ENCODE results near the gene PLXNA4.

PLXNA4 gene

DNA sequence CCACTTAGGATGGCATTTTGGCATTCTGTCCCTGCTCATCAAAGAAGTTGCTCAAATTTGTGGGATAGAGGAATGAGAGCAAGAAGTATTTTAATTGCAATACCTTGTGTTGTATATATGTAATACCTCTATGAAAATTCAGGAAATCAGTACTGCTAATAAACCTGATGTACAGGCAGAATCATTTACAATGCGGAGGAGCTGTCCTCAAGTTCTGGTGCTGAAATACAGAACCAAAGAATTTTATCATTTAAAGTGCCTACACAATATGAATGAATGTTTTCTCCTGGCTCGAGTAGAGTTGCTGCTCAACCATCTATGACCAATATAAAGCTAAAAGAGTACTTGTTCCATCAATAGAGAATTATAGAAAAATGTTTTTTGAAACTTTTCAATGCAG, 305.8 kb downstream of the PLXNA4 start:
- no peak for DNase-seq (ENCODE audit: low spot score)

DNA sequence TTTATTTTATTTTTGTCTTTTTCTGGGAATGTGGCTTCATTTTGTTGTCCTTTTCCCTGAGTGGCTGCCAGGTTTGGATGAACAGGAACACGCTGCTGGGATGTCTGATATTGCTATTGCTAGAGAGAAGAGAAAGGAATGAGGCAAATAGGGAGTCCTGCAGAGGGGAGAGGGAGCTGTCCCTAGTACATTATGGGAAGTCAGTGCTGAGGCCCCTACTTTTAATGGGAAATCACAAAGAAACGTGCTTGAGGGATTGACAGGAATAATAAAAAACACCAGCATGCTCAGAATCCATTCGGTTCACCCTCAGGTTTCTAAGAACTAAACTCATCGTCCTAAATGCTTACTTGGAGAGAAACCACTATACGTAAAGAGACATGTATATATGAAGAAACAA, 306.6 kb downstream of the PLXNA4 start:
- DNase-seq (ENCODE audit: low spot score), result no peak

DNA sequence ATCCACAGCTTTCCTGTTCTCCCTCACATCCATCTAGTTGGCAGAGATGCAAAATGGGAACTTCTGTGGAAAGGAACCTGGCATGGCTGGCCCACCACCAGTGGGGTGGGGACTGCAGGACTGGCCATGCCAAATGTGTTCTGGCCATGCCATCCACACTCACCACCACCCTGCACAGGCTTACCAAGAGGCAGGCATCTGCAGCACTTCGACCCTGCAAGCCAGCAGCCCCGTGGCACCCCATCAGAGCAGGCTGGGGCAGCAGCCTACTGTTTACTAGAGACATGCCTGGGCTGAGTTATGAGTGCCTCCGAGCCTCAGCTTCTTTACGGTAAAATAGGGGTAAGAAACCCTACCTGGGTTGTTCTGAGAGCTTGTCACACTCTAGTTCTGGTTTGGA, 313.1 kb downstream of the PLXNA4 start:
- no peak for DNase-seq (ENCODE audit: low spot score)

DNA sequence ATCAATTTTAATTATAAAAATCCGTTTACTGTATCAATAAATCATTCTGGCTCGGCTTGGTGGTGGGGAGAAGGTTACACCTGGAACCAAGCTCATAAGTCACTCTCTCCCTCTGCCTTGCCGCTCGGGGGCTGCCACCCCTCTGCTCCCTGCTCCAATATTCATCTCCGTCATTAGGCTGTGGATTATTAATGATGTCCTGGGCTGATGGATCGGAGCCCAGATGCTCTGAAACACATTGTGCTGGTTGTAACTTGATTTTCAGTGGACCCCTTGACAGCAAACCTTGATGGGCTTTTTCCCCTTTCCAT, 314.2 kb downstream of the PLXNA4 start:
- DNase-seq (ENCODE audit: low spot score), result no peak

DNA sequence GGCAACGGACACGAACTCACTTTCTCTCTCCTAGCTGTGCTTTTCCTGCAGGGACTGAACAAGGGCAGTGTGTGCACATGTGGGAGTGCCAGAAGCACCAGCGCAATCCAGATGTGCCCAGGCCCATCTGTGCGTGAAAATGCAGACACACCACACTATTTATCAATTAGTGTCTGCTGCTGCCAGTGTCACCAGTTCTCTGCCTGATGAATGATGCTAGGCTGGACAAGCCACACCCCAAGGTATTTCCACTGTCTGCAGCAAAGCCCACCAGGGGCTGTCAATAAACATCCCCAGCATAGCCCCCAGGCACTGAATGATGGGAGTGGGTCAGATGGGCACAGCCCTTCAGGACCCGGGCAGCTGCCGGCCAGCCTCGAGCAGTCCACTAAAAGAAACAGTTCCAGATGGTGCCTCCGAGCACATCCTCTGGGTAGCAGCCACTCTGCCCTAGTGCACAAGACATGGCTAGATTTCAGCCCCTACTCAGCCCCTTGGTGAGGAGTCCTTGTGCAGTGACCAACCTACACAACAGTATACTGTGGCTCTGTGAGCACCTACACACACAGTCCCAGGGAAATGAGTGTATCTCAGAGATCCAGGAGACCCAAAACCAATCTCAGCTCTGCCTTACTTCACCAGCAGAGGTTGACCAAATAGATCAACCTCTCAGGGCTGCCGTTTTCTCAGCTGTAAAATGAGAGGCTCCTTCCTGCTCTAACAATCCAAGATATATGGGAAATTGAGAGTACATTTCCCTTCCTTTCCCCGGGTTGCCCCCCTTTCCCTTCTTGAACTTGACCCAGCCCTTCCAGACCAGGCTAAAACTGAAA, 314.7 kb downstream of the PLXNA4 start:
- no peak for DNase-seq (ENCODE audit: low spot score)

DNA sequence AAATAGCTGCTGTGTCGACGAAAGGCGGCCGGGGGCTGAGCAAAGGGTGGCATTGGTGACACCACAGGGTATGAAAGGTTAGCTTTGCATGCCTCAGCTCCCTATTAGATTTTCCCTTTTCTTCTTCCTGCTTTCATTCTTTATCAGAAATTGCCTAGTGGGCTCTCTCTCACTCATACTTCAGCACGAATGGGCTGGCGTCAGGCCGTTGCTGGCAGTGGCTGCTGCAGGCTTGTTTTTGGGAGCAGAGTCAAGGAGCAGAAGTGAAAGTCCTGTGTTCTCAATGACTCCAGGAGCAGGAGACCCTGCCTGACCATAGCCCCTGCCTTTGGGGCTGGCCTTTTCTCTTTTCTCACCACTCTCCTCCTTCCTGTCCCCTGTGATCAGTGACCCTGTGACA, 318.0 kb downstream of the PLXNA4 start:
- DNase-seq (ENCODE audit: low spot score), result no peak

DNA sequence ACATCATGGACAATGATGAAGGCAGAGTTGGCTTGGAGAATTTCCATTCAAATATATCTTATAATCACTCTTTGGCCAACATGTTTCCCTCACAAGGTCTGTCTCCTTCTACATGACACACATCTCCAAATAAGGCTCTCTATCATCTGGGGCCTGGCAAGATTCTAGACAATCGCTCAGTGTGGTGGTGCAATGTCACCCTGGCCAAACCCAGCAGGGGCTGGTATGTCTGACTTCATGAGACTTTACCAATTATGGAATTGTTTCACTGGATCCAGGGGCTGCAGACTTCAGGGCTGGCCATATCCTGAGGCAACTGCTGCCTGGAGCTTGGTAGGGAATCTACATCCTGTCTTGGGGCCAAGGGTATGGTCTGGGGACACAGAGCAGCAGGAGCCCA, 319.0 kb downstream of the PLXNA4 start:
- DNase-seq (ENCODE audit: low spot score), result no peak

DNA sequence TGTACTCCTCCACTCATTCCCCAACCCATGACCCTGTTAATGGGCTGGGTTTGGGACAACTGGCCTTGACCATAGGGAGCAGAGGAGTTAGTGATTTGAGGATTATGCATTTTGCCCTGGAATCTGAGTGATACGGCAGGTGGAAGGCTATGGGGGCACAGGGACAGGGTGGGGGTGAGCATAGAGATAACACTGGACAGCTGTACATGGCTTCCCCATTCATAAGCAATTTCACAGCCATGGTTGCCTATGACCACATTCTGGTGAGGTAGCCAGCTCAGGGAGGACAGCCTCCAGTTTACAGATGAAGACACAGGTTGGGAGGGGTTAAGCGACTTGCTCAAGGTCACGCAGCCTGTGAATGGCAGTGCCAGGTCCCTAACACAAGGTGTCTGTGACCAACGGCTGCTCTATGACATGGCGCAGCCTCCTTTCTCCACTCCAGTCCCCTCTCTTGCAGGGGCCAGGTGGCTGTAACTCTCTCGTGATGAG, 319.5 kb downstream of the PLXNA4 start:
- no peak for DNase-seq (ENCODE audit: low spot score)

DNA sequence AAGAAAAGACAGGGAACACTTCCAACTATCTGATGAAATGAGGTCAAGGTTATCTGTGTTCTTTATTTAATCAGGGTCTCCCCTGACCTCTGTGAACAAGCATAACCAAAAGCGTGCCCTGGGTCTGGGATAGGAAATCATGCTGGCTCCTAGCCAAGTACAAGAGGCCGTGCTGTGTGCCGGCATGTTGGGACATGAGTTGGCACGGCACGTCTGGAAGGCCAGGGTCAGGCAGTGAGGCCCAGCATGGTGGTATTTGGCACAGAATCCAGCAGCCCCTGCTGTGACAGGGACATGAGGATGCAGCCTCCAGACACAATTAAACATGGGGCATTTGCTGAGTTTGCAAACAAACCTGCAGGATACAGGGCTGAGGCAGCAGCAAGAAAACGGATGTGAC, 320.4 kb downstream of the PLXNA4 start:
- no peak for DNase-seq (ENCODE audit: low spot score)

DNA sequence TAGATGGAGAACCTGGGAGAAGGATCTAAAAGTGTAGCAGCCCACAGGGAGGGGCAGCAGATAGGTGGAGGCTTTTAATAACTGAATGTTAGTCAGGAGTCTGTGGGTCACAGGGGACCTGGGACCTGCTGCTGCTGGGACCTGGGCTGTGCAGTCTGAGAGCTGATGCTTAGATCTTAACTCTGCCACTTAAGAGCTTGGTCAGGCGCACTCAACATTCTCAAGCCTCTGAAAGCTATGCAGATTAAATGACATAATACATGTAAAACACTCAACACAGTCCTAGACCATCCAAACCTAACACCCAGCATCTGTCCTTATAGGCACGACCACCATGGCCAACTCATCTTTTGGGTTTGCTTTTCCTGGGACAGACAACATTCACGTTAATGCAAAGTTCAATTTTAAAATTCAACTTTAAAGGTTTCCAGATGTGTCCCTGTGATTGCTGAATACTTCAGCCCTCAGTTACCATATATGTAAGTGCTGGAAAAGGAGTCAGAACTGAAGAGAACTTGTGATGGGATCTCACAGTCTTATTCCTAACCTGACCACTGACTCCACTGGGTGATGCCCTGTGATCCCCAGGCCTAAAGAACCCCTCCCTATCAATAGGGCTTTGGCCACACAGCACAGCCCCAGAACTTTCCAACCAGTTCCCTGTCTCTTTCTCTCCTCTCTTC, 321.0 kb downstream of the PLXNA4 start:
- DNase-seq (ENCODE audit: low spot score), result no peak

DNA sequence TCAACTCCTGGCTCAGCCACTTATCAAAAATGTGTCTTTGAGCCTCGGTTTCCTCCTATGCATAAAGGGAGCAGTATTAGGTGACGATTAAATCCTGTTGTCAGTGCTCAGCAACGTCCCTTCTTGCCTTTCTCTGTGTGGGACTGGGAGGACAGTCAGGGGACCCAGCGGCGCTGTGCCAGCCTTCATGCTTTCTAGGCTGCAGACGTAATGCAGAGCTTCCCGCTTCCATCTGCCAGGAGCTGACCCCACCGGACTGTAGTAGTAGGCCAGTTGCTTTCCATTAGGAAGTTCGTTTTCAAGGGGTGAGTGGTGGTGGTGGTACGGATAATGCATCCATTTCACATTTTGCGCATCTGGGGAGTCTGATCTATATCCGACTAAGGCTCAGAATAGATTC, 321.8 kb downstream of the PLXNA4 start:
- DNase-seq (ENCODE audit: low spot score), result no peak

DNA sequence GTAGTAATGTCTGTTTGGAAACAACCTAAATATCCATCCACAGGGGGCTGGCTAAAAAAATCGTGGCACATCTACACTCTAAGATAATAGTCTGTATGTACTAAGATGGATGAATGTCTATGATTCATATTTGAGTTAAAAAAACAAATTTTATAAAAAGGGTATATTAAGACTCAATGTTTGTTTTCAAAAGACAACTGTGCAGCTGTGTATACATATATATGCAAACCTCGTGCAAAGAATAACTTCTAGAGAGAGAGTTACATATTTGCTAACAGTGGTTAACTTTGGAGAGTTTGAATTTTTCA, 323.5 kb downstream of the PLXNA4 start:
- no peak for DNase-seq (ENCODE audit: low spot score)

DNA sequence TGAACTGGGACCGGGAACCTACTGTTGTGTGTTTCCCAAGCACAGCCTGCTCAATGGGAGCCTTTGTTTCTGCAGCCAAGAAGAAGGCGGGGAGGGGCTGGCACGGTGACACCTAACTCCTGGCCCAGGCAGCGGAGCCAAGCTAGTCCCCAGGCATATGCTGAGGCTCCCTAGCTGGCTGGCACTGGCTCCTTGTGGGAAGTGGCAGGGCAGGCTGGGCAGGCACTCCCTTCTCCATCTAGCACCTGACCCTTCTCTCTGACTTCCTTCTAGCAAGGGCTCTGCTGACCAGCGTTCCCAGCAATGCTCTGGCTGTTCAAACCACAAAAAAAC, 325.0 kb downstream of the PLXNA4 start:
- DNase-seq (ENCODE audit: low spot score), result no peak

DNA sequence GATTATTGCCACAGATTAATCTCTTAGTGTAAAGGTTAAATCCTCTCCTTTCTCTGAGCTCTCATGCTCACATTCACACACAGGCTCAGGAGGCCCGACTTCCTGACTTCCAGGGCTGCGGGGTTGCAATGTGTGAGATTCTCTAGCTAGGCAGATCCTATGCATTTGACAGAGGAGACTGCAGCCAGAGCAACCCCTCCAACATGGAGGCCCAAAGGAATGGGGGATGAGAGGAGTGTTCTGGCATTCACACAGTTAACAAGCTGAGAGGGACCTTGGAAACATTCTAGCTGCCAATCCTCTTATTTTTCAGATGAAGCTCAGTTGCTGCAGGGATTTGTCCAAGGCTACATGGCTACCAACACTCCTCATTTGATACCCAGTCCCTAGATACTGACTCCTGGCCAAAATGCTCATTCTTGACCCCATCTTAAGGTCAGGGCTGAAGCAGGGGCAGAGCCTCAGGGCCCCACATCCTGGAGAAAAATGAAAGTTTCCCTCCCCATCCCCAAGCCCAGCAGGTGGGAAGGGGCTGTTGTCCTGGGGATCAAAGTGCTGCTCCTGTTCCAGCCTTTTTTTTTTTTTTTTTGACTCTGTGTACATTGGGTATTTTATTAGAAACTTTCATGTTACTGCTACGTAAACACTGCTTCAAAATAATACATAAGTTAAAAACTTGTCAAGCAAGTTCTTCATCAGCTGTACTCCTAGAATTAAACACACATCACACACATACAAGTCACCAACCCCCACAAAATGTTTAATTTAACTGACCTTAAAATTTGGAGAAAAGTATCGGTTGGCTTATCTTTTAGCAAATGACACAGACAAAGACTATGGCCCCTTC, 325.6 kb downstream of the PLXNA4 start:
- no peak for DNase-seq (ENCODE audit: low spot score)

DNA sequence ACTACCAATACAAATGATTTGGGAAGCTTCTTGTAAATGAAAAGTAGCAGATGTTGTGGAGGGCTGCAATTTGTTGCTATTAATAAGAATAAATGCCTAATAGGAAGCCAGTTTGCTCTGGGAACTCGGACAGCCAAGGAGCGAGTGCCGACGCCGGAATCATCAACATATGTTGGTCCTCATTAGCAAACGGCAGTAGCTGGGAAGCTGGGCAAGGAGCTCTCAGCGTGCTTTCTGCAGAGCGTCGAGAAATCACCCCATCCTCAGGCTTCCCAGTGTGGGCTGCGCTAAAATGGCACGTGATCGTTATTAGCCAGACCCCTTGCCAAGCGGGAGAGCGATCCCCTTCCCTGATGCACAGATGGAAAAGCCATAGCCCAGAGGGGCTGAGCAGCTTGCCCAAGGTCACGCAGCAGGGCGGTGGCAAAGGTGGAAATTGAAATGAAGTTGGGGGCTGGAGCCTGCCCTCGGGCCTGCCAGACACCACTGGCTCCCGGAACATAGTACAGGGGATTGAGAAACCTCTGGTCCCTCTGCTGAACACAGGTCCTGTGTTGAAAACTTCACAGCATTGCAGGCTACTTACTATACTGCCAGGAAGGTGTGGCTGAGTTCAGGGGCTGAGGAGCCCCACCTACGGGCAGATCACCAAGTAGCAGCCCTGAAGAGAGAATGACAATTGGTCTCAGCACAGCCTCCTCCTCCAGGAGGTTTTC, 326.9 kb downstream of the PLXNA4 start:
- DNase-seq (ENCODE audit: low spot score), result no peak

DNA sequence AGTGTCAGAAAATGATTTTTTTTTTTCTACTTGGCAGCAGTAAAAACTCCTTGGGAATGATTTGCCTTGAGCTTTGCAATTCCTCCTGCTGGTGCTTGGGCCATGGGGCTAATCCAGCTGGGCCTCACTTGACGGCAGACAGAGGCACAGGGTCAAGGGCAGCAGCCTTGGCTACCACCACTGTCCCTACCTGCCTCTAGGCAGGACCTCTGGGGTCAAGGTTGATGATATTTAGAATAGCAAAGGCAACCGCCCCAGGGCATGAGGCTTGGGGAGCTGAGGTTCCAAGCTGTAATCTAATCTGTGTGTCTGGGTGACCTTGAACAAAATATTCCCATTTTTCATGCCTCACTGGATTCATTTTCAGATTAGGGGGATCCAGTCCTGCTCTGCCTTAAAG, 327.4 kb downstream of the PLXNA4 start:
- DNase-seq (ENCODE audit: low spot score), result no peak

DNA sequence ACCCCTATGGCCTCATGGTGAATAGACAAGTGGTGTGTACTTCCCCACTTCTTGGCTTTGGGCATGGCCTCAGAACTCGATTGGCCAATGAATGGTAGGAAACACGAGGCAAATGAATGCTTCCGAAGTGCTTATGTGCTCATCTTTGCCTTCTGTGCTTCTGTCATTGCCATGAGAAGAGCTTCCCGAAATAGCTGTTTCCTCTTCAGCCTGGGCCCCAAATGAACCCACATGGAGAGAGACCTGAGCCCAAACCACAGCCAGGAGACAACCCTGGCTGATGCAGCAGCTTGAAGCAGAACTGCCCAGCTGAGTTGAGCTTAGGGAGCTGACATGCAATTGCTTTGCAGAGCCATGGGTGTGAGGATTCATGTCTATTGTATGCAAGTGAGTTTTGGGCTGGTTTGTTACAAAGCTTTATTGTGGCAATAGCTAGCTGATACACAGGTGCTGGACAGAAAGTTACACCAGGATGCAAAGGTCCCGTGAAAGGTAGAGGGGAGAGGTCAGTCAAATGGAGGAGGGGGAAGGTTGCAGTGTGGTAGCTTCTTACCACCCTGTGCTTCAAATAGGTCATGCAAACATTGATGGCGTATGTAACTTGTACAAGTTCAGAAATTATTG, 328.2 kb downstream of the PLXNA4 start:
- no peak for DNase-seq (ENCODE audit: low spot score)

DNA sequence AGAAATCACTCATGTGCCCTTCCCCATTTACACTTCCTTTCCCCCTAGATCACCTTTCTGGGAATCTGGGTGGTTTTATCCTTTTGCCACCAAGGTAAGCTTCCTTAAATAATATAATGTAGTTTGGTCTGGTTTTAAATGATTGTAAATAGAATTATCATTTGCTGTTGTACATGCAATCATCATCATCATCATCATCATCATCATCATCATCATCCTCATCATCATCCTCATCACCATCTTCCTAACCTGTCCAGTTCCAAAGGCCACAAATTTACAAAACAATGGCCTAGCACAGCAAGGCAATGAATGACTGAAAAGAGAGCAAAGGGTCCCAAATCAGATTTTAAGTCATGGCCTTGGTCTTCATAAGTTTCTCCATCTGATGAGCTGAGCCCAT, 329.7 kb downstream of the PLXNA4 start:
- DNase-seq (ENCODE audit: low spot score), result no peak

DNA sequence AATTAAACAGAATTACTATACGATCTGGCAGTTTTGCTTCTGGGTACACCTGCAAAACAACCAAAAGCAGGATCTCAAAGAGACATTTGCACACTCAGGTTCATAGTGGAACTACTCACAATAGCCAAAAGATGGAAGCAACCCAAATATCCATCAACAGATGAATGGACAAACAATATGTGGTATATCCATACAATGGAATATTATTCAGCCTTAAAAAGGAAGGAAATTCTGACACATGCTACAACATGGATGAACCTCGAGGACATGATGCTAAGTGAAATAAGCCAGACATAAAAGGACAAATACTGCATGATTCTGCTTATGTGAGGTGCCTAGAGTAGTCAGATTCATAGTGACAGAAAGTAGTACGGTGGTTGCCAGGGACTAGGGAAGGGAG, 330.7 kb downstream of the PLXNA4 start:
- no peak for DNase-seq (ENCODE audit: low spot score)

DNA sequence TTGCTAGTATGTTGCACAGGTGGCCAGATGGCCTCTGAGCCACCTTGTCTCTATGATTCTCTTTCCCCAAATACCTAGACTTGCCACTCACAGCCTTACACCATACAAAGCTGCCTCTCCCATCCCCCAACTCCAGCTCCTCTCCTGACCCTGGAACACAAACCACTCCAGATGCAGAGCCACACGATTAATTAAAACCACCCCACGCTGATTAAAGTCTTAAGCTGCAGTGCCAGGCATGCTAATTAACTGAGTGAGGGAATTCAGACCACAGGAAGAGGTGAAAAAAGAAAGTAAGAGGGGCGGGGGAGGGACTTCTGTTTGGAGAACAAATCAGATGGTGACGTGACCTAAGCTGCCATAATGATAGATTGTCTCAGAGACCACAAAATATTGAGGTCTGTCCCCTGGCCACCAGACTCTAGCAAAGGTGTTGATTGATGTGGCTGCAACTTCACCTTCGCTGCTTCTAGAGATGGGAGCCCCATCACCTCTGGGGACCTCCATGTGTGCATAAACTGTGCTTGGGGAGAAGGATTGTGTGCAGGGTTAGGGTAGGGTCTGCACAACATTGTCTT, 331.3 kb downstream of the PLXNA4 start:
- DNase-seq (ENCODE audit: low spot score), result no peak

DNA sequence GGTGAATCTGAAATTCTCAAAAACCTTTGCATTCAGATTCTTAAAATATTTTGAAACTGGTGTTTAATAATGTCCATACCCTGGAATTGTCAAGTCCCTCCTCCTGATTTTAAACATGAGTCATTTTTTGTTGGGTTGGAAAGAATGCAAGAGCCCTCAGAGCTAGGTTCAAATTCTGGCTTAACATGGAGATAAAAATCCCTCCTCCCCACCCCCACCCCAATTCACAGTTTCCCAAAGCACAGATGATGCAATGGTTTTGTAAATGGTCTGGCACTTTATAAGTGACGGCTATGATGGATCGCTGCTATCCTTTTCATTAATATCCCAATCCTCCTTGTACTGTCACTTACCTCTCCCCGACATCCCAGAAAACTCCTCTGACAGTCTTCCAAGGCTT, 332.8 kb downstream of the PLXNA4 start:
- DNase-seq (ENCODE audit: low spot score), result no peak

DNA sequence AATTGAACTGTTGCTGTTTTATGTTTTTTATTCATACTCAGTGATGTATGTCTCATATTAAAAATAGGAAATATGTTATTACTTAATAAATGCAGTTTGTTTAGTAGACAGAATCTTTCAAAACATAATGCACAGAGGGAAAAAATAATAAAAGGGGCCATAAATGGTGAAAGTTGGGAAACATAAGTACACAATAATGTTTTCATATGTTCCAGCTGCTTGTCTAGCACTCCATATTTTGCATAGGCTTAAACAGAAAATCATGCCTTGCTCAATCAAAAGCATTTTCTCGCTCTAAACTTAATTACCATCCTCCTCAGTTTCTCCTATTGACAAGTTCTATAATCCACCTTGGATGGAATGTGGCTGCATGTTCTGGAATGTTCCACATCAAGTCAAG, 333.2 kb downstream of the PLXNA4 start:
- DNase-seq (ENCODE audit: low spot score), result no peak
